Osteocyte (in vitro differentiated cells): ENCODE results near the gene IMMP2L. TPM values are rescaled to one million over a fixed set of nuclear protein-coding genes. Genes with fewer than 3 reads are reported as not detected.

Experiments used
- DNase-seq: peaks from one replicate; pipeline ENCODE4 v3.0.0; 2021; ENCODE audit warnings: mixed read lengths; ENCODE audit not compliant: unreplicated experiment; ENCODE audit errors: extremely low spot score
- H3K27ac Mint-ChIP-seq: one replicate; pipeline ENCODE4 v1.8.0; 2021; ENCODE audit warnings: mild to moderate bottlenecking, mixed read lengths; ENCODE audit not compliant: unreplicated experiment
- H3K27me3 Mint-ChIP-seq: one replicate; pipeline ENCODE4 v1.8.0; 2021; ENCODE audit warnings: mixed read lengths; ENCODE audit not compliant: unreplicated experiment
- H3K36me3 Mint-ChIP-seq: one replicate; pipeline ENCODE4 v1.8.0; 2021; ENCODE audit warnings: mixed read lengths; ENCODE audit not compliant: unreplicated experiment
- H3K4me1 Mint-ChIP-seq: one replicate; pipeline ENCODE4 v1.8.0; 2021; ENCODE audit warnings: mixed read lengths; ENCODE audit not compliant: unreplicated experiment
- H3K4me3 Mint-ChIP-seq: one replicate; pipeline ENCODE4 v1.8.0; 2021; ENCODE audit warnings: mild to moderate bottlenecking, moderate library complexity, mixed read lengths; ENCODE audit not compliant: unreplicated experiment
- H3K9me3 Mint-ChIP-seq: one replicate; pipeline ENCODE4 v1.8.0; 2021; ENCODE audit warnings: mixed read lengths; ENCODE audit not compliant: unreplicated experiment
- total RNA-seq: library from RNA; stranded (reverse); gene quantifications from 2 replicates; pipeline ENCODE4 v1.2.1, GENCODE V29; 2021
- TF ChIP-seq, protein P1 (sequence below): fragments of 200-600 bp; sonication (generic); IDR thresholded peaks from 2 replicates; pipeline ENCODE4 v1.5.0; 2021; ENCODE audit warnings: antibody characterized with exemption, mild to moderate bottlenecking, moderate library complexity

The IMMP2L gene
- total RNA-seq, 1 donor from 2014 or later = 15.6 TPM

DNA sequence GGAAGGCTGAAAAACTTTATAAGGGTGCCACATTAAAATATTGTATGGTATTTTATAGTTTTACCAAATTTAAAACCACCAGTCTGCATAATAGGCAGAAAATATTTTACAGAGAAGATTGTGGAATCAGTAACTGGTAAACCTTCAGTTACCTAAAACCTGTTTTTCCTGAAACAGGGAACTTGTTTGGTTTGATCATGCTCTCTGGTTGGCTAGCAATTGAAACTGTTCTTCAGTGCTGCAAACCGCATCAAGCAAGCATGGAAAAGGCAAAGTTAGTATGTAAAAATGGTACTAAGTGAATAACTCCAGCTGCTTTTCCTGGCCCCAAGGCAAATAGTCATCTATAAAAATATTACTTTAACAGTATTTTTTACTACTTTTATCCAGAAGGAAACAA is 788.2 kb downstream of the IMMP2L start:
- Mint-ChIP-seq H3K4me3 (no peak overlapping the region), H3K4me1 (peaks cover 26% of the 10 kb centered on the region), H3K36me3 (no peaks in the 10 kb centered on the region), H3K27ac (no peak overlapping the region), H3K27me3 (no peaks in the 10 kb centered on the region), H3K9me3 (no peaks in the 10 kb centered on the region)
- no peak for DNase-seq
- TF ChIP-seq, protein P1, sequence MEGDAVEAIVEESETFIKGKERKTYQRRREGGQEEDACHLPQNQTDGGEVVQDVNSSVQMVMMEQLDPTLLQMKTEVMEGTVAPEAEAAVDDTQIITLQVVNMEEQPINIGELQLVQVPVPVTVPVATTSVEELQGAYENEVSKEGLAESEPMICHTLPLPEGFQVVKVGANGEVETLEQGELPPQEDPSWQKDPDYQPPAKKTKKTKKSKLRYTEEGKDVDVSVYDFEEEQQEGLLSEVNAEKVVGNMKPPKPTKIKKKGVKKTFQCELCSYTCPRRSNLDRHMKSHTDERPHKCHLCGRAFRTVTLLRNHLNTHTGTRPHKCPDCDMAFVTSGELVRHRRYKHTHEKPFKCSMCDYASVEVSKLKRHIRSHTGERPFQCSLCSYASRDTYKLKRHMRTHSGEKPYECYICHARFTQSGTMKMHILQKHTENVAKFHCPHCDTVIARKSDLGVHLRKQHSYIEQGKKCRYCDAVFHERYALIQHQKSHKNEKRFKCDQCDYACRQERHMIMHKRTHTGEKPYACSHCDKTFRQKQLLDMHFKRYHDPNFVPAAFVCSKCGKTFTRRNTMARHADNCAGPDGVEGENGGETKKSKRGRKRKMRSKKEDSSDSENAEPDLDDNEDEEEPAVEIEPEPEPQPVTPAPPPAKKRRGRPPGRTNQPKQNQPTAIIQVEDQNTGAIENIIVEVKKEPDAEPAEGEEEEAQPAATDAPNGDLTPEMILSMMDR = no peak

GRCh38 chr7:110772615-110773014 is 789.7 kb downstream of the IMMP2L start:
- Mint-ChIP-seq H3K4me1 (peaks cover 26% of the 10 kb centered on the region), H3K36me3 (no peaks in the 10 kb centered on the region), H3K4me3 (no peak overlapping the region), H3K27ac (no peak overlapping the region), H3K27me3 (no peaks in the 10 kb centered on the region), H3K9me3 (no peaks in the 10 kb centered on the region)
- TF ChIP-seq, protein P1 = no peak
- no peak for DNase-seq

- peaks cover 26% of the 10 kb centered on the region for H3K4me1 Mint-ChIP-seq
- no peaks in the 10 kb centered on the region for H3K36me3 Mint-ChIP-seq
- H3K27ac Mint-ChIP-seq = no peak overlapping the region
- no peak for DNase-seq
- H3K4me3 Mint-ChIP-seq = no peak overlapping the region
- no peaks in the 10 kb centered on the region for H3K27me3 Mint-ChIP-seq
- TF ChIP-seq, protein P1 = no peak
- H3K9me3 Mint-ChIP-seq = no peaks in the 10 kb centered on the region
Measured at GRCh38 chr7:110771717-110772116, 790.6 kb downstream of the IMMP2L start.

DNA sequence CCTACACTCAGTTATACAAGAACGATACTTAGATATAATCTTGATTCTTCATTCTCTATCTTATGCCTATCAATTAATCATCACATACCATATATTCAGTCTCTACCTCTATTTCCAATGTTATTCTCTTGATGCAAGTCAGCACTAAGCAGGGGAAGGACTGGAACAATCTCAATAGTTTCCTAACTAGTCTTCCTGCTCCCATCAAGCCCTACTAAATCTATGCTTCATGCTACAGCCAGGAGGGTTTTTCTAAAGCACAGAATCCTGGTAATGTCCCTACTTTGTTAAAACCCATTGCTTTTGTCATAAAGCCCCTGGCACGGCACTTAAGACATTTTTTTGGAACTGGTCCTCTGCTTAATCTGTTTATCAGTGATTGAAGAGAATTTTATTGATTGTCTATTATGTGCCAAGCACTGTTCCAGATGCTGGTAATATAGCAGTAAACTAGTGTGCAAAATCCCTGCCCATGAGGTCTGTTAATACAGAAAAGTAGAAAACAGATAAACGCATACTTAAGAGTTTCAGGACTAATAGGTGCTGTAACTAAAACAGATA is 794.7 kb downstream of the IMMP2L start:
- DNase-seq = no peak
- Mint-ChIP-seq H3K4me1 (peaks cover 6% of the 10 kb centered on the region), H3K36me3 (no peaks in the 10 kb centered on the region), H3K27me3 (no peaks in the 10 kb centered on the region), H3K4me3 (no peak overlapping the region), H3K9me3 (no peaks in the 10 kb centered on the region), H3K27ac (no peak overlapping the region)
- TF ChIP-seq, protein P1 = no peak

GRCh38 chr7:110766864-110767263 is 795.4 kb downstream of the IMMP2L start:
- H3K4me1 Mint-ChIP-seq = peaks cover 10% of the 10 kb centered on the region
- no peak overlapping the region for H3K27ac Mint-ChIP-seq
- H3K27me3 Mint-ChIP-seq = no peaks in the 10 kb centered on the region
- no peaks in the 10 kb centered on the region for H3K9me3 Mint-ChIP-seq
- TF ChIP-seq, protein P1 = no peak
- H3K4me3 Mint-ChIP-seq = no peak overlapping the region
- H3K36me3 Mint-ChIP-seq = no peaks in the 10 kb centered on the region
- DNase-seq = no peak
